Stomach (tissue), 4 donors: Measurements from ENCODE around the gene SETD4.

Experiments
- CTCF ChIP-seq, 7 experiments: fragments of 450-650 bp in 4 of 7; fragments of 200-600 bp in 3 of 7; sonication (generic) in 3 of 7; IDR thresholded peaks; one replicate each; pipeline ENCODE4 v1.5.1; 2016 to 2019; ENCODE audit warnings: antibody characterized with exemption in 7 of 7, control low read depth in 2 of 7, mild to moderate bottlenecking in 1 of 7
- EP300 ChIP-seq: sonication (generic); formaldehyde crosslinking; IDR thresholded peaks from one replicate; pipeline ENCODE4 v1.6.1; 2017; ENCODE audit warnings: antibody characterized with exemption
- POLR2A ChIP-seq, 4 donors: fragments of 450-650 bp; IDR thresholded peaks; one replicate each; pipeline ENCODE4 v1.6.1; 2016; ENCODE audit warnings: antibody characterized with exemption in 4 of 4, control low read depth in 2 of 4, mild to moderate bottlenecking in 1 of 4, moderate library complexity in 1 of 4
- POLR2AphosphoS5 ChIP-seq, 3 donors: sonication (generic); formaldehyde crosslinking; IDR thresholded peaks; one replicate each; pipeline ENCODE4 v1.6.1; 2016; ENCODE audit warnings: antibody characterized with exemption in 3 of 3

DNA sequence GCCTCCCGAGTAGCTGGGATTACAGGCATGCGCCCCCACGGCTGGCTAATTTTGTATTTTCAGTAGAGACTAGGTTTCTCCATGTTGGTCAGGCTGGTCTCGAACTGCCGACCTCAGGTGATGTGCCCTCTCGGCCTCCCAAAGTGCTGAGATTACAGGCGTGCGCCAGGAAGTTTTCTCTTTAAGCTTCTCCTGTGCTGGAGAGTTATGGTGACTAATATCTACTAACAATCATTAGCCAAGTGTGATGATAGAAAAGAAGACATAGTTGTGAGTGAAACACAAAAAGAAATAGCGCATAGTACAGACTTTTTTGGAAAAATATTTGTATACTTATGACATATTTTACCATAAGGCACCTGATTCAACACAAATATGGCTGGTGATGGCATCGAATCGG is 56.5 kb downstream of the SETD4 start:
- TF ChIP-seq POLR2AphosphoS5 (IDR thresholded peaks at IDR 0.05) (no peak), CTCF (IDR thresholded peaks at IDR 0.05) (no peak), EP300 (no peak), POLR2A (IDR thresholded peaks at IDR 0.05) (no peak)
